Right cardiac atrium (tissue), 5 donors: ENCODE measurements around the gene LSAMP. TPM values are rescaled to one million over a fixed set of nuclear protein-coding genes. Genes with fewer than 3 reads are reported as not detected.

Experiments
- ATAC-seq, 2 donors: fragments of 200-7000 bp; cut with Tn5 transposase; one replicate each; pipeline versions ENCODE4 v1.8.0 to v1.9.1; 2020; ENCODE audit warnings: moderate library complexity in 2 of 2, mild to moderate bottlenecking in 1 of 2
- DNase-seq, 3 donors: peaks; one replicate each; pipeline ENCODE4 v3.0.0-alpha.2; 2020
- H3K27ac ChIP-seq: one replicate; pipeline ENCODE4 v1.5.1; 2013; ENCODE audit warnings: mild to moderate bottlenecking, low read length, control low read depth, moderate library complexity
- H3K27me3 ChIP-seq: one replicate; pipeline ENCODE4 v1.6.1; 2013; ENCODE audit not compliant: control insufficient read depth, insufficient read depth
- H3K4me1 ChIP-seq: one replicate; pipeline ENCODE4 v1.6.1; 2013; ENCODE audit warnings: low read length; ENCODE audit not compliant: control insufficient read depth, insufficient read depth
- H3K4me3 ChIP-seq: one replicate; pipeline ENCODE4 v1.5.1; 2013; ENCODE audit warnings: low read length, control low read depth
- H3K9me3 ChIP-seq: one replicate; pipeline ENCODE4 v1.6.1; 2013; ENCODE audit warnings: low read length; ENCODE audit not compliant: control insufficient read depth
- WGBS: extraction: QIAGEN DNeasy Blood & Tissue Kit; methylation state at CpG from one replicate; pipeline ENCODE4 v1.1.7; 2013; 5-methylcytosine and 5-hydroxymethylcytosine counted together
- intact Hi-C, 4 donors: fragments of 100-400 bp; cut with DNase I; formaldehyde crosslinking; loops; one replicate each; pipeline versions ENCODE4 v1.11.0 to v1.14.0; 2022 to 2023
- polyA plus RNA-seq: library from polyadenylated mRNA; stranded (reverse); fragments of 200-250 nt; gene quantifications from one replicate; pipeline ENCODE4 v1.2.3, GENCODE V29; 2013
- total RNA-seq, 4 donors: library from RNA; stranded (reverse); fragmentation: NEBNext Ultra II Directional; extraction: Animal tissue kit (Norgen Biotek cat#: 25700); gene quantifications; one replicate each; pipeline ENCODE4 v1.2.1, GENCODE V29; 2021
- donor health status: healthy with polysubstance abuse.
- donor health status: DM: no; HTN: yes; CAD: no.
- donor health status: DM: no; HTN: no; CAD: no.
- donor health status: DM: no; HTN: yes; CAD: no; lungs with severe emphysema.
- donor health status: DM: yes; HTN: yes; CAD: no.

Gene LSAMP
- total and polyA plus RNA-seq, 5 donors = 1.4 to 6.2 (median 3.7) TPM

- no peak overlapping the region for H3K4me3 ChIP-seq
- no peaks in the 10 kb centered on the region for H3K4me1 ChIP-seq
- intact Hi-C loops = no loop called here
- DNase-seq (no peak), ATAC-seq (no peak)
- 75% methylated on average over 2 of the region's 2 CpGs for WGBS
- no peaks in the 10 kb centered on the region for H3K27me3 ChIP-seq
- no peak overlapping the region for H3K27ac ChIP-seq
- H3K9me3 ChIP-seq = no peaks in the 10 kb centered on the region
These were observed 305.6 kb downstream of the LSAMP start for GRCh38 chr3:116139641-116140040.

- peak; percentile 96 to 98 for ATAC-seq
- 38% methylated on average over 4 of the region's 4 CpGs for WGBS
- intact Hi-C loops = no loop called here
These were observed 309.7 kb downstream of the LSAMP start for GRCh38 chr3:116135457-116136085.

GRCh38 chr3:116129187-116129946 lies 315.9 kb downstream of the LSAMP start:
- H3K9me3 ChIP-seq = no peaks in the 10 kb centered on the region
- H3K27me3 ChIP-seq = no peaks in the 10 kb centered on the region
- 78% methylated on average over 5 of the region's 5 CpGs for WGBS
- DNase-seq = no peak
- no peak for ATAC-seq
- no peaks in the 10 kb centered on the region for H3K4me1 ChIP-seq
- no peak overlapping the region for H3K4me3 ChIP-seq
- intact Hi-C loops = no loop called here
- H3K27ac ChIP-seq = no peak overlapping the region

More at GRCh38 chr3:116135457-116136085, 309.7 kb downstream of the LSAMP start:
- Histone ChIP-seq H3K4me3 (no peak overlapping the region), H3K4me1 (no peaks in the 10 kb centered on the region), H3K27me3 (no peaks in the 10 kb centered on the region), H3K27ac (no peak overlapping the region), H3K9me3 (no peaks in the 10 kb centered on the region)
- DNase-seq = peak; percentile 70 to 79 (median 73)

GRCh38 chr3:116127464-116127863 lies 317.8 kb downstream of the LSAMP start:
- H3K27ac ChIP-seq = no peak overlapping the region
- no peaks in the 10 kb centered on the region for H3K9me3 ChIP-seq
- WGBS = 89% methylated on average over 2 of the region's 2 CpGs
- H3K27me3 ChIP-seq = no peaks in the 10 kb centered on the region
- ATAC-seq (no peak), DNase-seq (no peak)
- intact Hi-C loops = no loop called here
- H3K4me1 ChIP-seq = no peaks in the 10 kb centered on the region
- H3K4me3 ChIP-seq = no peak overlapping the region

- Histone ChIP-seq H3K4me1 (no peaks in the 10 kb centered on the region), H3K9me3 (no peaks in the 10 kb centered on the region), H3K4me3 (no peak overlapping the region), H3K27ac (no peak overlapping the region), H3K27me3 (no peaks in the 10 kb centered on the region)
- DNase-seq = no peak
- intact Hi-C loops = no loop called here
- no peak for ATAC-seq
These were observed 321.1 kb downstream of the LSAMP start for GRCh38 chr3:116124166-116124565.

- Histone ChIP-seq H3K27ac (no peak overlapping the region), H3K4me1 (no peaks in the 10 kb centered on the region), H3K9me3 (no peaks in the 10 kb centered on the region), H3K27me3 (no peaks in the 10 kb centered on the region), H3K4me3 (no peak overlapping the region)
- ATAC-seq (no peak), DNase-seq (no peak)
- 62% methylated on average over 3 of the region's 3 CpGs for WGBS
- intact Hi-C loops = no loop called here
These were observed 326.7 kb downstream of the LSAMP start for GRCh38 chr3:116118475-116119169.

- 60% methylated on average over 1 of the region's 1 CpG for WGBS
- Histone ChIP-seq H3K4me1 (no peaks in the 10 kb centered on the region), H3K4me3 (no peak overlapping the region), H3K27me3 (no peaks in the 10 kb centered on the region), H3K27ac (no peak overlapping the region), H3K9me3 (no peaks in the 10 kb centered on the region)
- DNase-seq (no peak), ATAC-seq (no peak)
- intact Hi-C loops = no loop called here
These were observed 330.7 kb downstream of the LSAMP start for GRCh38 chr3:116114586-116114985.

- Histone ChIP-seq H3K27ac (no peak overlapping the region), H3K9me3 (no peaks in the 10 kb centered on the region), H3K4me1 (no peaks in the 10 kb centered on the region), H3K4me3 (no peak overlapping the region), H3K27me3 (no peaks in the 10 kb centered on the region)
- ATAC-seq (no peak), DNase-seq (no peak)
- WGBS = 52% methylated on average over 2 of the region's 2 CpGs
- intact Hi-C loops = no loop called here
These were observed 332.6 kb downstream of the LSAMP start for GRCh38 chr3:116112696-116113095.

- ATAC-seq (no peak), DNase-seq (no peak)
- H3K4me3 ChIP-seq = no peak overlapping the region
- H3K4me1 ChIP-seq = no peaks in the 10 kb centered on the region
- H3K27me3 ChIP-seq = no peaks in the 10 kb centered on the region
- no peaks in the 10 kb centered on the region for H3K9me3 ChIP-seq
- H3K27ac ChIP-seq = no peak overlapping the region
- intact Hi-C loops = no loop called here
These were observed 333.5 kb downstream of the LSAMP start for GRCh38 chr3:116111765-116112164.

GRCh38 chr3:116103868-116104530 lies 341.3 kb downstream of the LSAMP start:
- no peak overlapping the region for H3K27ac ChIP-seq
- WGBS = 84% methylated on average over 4 of the region's 4 CpGs
- no peak for DNase-seq
- no peak overlapping the region for H3K4me3 ChIP-seq
- intact Hi-C loops = no loop called here
- H3K4me1 ChIP-seq = no peaks in the 10 kb centered on the region
- no peaks in the 10 kb centered on the region for H3K9me3 ChIP-seq
- no peak for ATAC-seq
- H3K27me3 ChIP-seq = no peaks in the 10 kb centered on the region

- Histone ChIP-seq H3K9me3 (no peaks in the 10 kb centered on the region), H3K4me3 (no peak overlapping the region), H3K4me1 (no peaks in the 10 kb centered on the region), H3K27me3 (no peaks in the 10 kb centered on the region), H3K27ac (no peak overlapping the region)
- no peak for DNase-seq
- intact Hi-C loops = no loop called here
- no peak for ATAC-seq
These were observed 343.2 kb downstream of the LSAMP start for GRCh38 chr3:116102037-116102436.
